Gastrocnemius medialis (tissue), 4 donors: ENCODE measurements around the gene PRKAG2. TPM values are rescaled to one million over a fixed set of nuclear protein-coding genes. Genes with fewer than 3 reads are reported as not detected.

Source experiments
- ATAC-seq, 2 donors: fragments of 150-250 bp; one replicate each; pipeline ENCODE4 v1.9.1; 2016
- DNase-seq, 2 donors: peaks; one replicate each; pipeline ENCODE4 v3.0.0-alpha.2; 2019
- H3K27ac ChIP-seq, 4 donors: fragments of 200-600 bp; sonication (generic); 1 replicate in 1 of 4; 2 replicates in 3 of 4; pipeline ENCODE4 v1.5.1; 2016 to 2018; ENCODE audit warnings: mild to moderate bottlenecking in 2 of 4, moderate library complexity in 1 of 4
- H3K27me3 ChIP-seq, 3 donors: fragments of 200-600 bp; sonication (generic) in 2 of 3; 1 replicate in 1 of 3; 2 replicates in 2 of 3; pipeline versions ENCODE4 v1.5.1 to v1.6.0; 2016 to 2019; ENCODE audit warnings: mild to moderate bottlenecking in 1 of 3, moderate library complexity in 1 of 3
- H3K36me3 ChIP-seq, 2 donors: fragments of 200-600 bp; sonication (generic) in 1 of 2; one replicate each; pipeline ENCODE4 v1.5.1; 2017 to 2018
- H3K4me1 ChIP-seq, 2 donors: fragments of 200-600 bp; sonication (generic) in 1 of 2; one replicate each; pipeline ENCODE4 v1.5.1; 2016 to 2017; ENCODE audit warnings: mild to moderate bottlenecking in 2 of 2
- H3K4me3 ChIP-seq, 4 donors: fragments of 200-600 bp; sonication (generic) in 3 of 4; 1 replicate in 1 of 4; 2 replicates in 3 of 4; pipeline ENCODE4 v1.5.1; 2016 to 2019; ENCODE audit warnings: mild to moderate bottlenecking in 2 of 4
- H3K9me3 ChIP-seq, 3 donors: fragments of 200-600 bp; sonication (generic) in 2 of 3; 1 replicate in 1 of 3; 2 replicates in 2 of 3; pipeline ENCODE4 v1.5.1; 2016 to 2019
- POLR2A ChIP-seq, 2 donors: fragments of 450-650 bp; IDR thresholded peaks; one replicate each; pipeline ENCODE4 v1.6.1; 2017; ENCODE audit warnings: antibody characterized with exemption in 2 of 2, mild to moderate bottlenecking in 2 of 2, moderate library complexity in 2 of 2
- in situ Hi-C, 4 donors: fragments of 200-750 bp; cut with MboI; loops; one replicate each; pipeline versions ENCODE4 v1.15.0 to v1.8.0; 2017; ENCODE audit warnings: low sequenced_read_pairs in 4 of 4
- intact Hi-C: fragments of 100-400 bp; cut with DNase I; formaldehyde crosslinking; loops from one replicate; pipeline ENCODE4 v1.15.1; 2023; ENCODE audit warnings: low total_unique reads
- total RNA-seq, 4 donors: library from RNA; depleted of rRNA; stranded (reverse); fragments of >200 nt; gene quantifications; one replicate each; pipeline versions ENCODE4 v1.1.0 to v1.2.3, GENCODE V29; 2016
- TF ChIP-seq, protein P1 (sequence below), 5 experiments: fragments of 450-650 bp in 3 of 5; fragments of 200-600 bp in 2 of 5; sonication (generic) in 2 of 5; IDR thresholded peaks in 4 of 5; conservative IDR thresholded peaks in 1 of 5; 1 replicate in 4 of 5; 2 replicates in 1 of 5; pipeline ENCODE4 v1.5.1; 2016 to 2019; ENCODE audit warnings: antibody characterized with exemption in 5 of 5, mild to moderate bottlenecking in 3 of 5, moderate library complexity in 3 of 5

PRKAG2 gene
- total RNA-seq, 4 donors from 2014 or later = 5.3 to 32.6 (median 13.9) TPM

DNA sequence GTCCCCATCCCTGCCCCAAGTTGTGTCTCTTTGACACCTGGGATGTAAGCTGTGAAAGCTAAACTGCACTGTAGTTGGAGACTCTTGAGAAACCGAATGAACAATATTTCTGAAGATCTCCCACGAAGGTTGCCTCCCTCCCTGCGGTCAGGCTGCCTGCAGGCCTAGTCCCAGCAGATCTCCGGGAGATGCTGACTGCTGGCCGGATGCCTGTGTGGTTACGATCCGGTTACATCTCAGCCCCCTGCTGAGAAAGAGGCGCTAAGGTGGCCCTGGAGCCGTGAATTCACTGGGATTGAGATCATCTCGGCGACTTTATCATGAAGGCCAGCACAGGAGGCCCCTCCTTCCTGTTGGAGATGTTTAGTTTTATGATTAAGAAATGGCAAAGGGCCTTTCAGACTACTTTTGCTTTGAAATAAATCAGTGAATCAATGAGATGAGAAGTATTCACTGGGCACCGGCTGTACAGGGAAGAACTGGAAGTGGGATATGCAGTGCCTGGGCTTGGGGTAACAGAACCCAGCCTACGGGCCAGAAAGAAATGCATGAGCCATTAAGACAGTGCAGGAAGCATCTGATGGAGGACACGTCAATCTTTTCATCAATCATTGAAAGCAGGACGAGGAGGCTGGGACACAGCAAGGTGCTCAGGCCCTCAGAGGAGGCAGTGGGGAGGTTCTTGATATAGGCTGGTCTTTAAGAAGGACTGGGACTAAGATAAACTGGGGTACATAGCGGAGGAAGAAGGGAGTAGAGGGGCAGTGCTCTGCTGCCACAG lies 177.6 kb downstream of the PRKAG2 start:
- Histone ChIP-seq H3K36me3 (no peaks in the 10 kb centered on the region), H3K4me3 (no peak overlapping the region), H3K27ac (no peak overlapping the region), H3K27me3 (no peaks in the 10 kb centered on the region), H3K9me3 (no peaks in the 10 kb centered on the region), H3K4me1 (peaks cover 15 to 16% of the 10 kb centered on the region in 2 donors)
- intact Hi-C loops = no loop called here
- ATAC-seq (no peak), DNase-seq (no peak)
- TF ChIP-seq, protein P1, sequence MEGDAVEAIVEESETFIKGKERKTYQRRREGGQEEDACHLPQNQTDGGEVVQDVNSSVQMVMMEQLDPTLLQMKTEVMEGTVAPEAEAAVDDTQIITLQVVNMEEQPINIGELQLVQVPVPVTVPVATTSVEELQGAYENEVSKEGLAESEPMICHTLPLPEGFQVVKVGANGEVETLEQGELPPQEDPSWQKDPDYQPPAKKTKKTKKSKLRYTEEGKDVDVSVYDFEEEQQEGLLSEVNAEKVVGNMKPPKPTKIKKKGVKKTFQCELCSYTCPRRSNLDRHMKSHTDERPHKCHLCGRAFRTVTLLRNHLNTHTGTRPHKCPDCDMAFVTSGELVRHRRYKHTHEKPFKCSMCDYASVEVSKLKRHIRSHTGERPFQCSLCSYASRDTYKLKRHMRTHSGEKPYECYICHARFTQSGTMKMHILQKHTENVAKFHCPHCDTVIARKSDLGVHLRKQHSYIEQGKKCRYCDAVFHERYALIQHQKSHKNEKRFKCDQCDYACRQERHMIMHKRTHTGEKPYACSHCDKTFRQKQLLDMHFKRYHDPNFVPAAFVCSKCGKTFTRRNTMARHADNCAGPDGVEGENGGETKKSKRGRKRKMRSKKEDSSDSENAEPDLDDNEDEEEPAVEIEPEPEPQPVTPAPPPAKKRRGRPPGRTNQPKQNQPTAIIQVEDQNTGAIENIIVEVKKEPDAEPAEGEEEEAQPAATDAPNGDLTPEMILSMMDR (IDR thresholded peaks at IDR 0.05 in 4 of 5, conservative IDR thresholded peaks at IDR 0.05 in 1 of 5) = no peak
- TF ChIP-seq POLR2A (IDR thresholded peaks at IDR 0.05) = no peak
- in situ Hi-C loops = no loop called here

DNA sequence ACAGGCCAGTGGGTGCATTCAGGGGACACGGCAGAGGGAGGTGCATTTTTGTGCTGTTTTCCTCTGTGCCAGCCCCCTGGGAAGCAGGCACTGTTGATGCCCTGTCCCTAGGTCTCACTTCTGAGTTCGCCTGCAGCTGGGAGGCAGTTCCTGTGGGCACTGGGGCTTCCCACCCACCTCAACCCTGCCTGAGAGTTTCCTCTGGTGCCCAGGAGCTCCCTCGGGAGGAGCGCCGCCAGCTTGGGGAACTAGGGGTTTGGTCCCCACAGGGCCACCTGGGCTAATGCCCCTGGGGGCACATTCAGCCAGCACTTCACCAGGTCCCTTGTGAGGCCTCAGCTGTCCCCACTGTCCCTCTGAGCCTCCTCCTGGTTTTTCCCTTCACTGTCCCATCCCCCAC lies 179.0 kb downstream of the PRKAG2 start:
- Histone ChIP-seq H3K27me3 (no peaks in the 10 kb centered on the region), H3K36me3 (no peaks in the 10 kb centered on the region), H3K9me3 (no peaks in the 10 kb centered on the region), H3K4me3 (no peak overlapping the region), H3K4me1 (peaks cover 16 to 19% of the 10 kb centered on the region in 2 donors), H3K27ac (no peak overlapping the region)
- intact Hi-C loops = no loop called here
- in situ Hi-C loops = no loop called here
- DNase-seq (no peak), ATAC-seq (no peak)
- TF ChIP-seq, protein P1 (IDR thresholded peaks at IDR 0.05 in 4 of 5, conservative IDR thresholded peaks at IDR 0.05 in 1 of 5) = no peak
- no peak for TF ChIP-seq POLR2A (IDR thresholded peaks at IDR 0.05)

DNA sequence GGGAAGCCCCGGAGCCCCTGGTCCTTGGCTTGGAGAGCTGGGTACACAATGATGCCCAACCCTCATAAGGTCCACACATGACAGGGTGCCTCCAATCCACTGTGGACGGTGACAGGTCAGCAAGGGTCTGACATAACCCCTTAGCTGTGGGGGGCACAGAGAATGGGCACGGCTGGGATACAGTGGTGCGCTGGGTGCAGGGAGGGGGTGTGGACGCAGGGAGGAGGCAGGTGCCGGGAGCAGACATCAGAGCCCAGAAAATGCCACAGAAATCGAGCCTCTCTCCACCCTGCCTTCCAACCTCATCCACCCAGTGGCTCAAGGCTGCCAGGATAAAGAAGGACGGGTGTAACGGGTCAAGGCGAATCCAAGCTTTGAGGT lies 179.4 kb downstream of the PRKAG2 start:
- H3K9me3 ChIP-seq = no peaks in the 10 kb centered on the region
- no peaks in the 10 kb centered on the region for H3K36me3 ChIP-seq
- intact Hi-C loops = no loop called here
- TF ChIP-seq, protein P1 (IDR thresholded peaks at IDR 0.05 in 4 of 5, conservative IDR thresholded peaks at IDR 0.05 in 1 of 5) = no peak
- TF ChIP-seq POLR2A (IDR thresholded peaks at IDR 0.05) = no peak
- in situ Hi-C loops = no loop called here
- H3K4me1 ChIP-seq = peaks cover 16 to 19% of the 10 kb centered on the region in 2 donors
- no peaks in the 10 kb centered on the region for H3K27me3 ChIP-seq
- H3K4me3 ChIP-seq = no peak overlapping the region
- H3K27ac ChIP-seq = peak overlapping the region in 1 of 4 donors; percentile 91
- no peak for DNase-seq
- no peak for ATAC-seq

DNA sequence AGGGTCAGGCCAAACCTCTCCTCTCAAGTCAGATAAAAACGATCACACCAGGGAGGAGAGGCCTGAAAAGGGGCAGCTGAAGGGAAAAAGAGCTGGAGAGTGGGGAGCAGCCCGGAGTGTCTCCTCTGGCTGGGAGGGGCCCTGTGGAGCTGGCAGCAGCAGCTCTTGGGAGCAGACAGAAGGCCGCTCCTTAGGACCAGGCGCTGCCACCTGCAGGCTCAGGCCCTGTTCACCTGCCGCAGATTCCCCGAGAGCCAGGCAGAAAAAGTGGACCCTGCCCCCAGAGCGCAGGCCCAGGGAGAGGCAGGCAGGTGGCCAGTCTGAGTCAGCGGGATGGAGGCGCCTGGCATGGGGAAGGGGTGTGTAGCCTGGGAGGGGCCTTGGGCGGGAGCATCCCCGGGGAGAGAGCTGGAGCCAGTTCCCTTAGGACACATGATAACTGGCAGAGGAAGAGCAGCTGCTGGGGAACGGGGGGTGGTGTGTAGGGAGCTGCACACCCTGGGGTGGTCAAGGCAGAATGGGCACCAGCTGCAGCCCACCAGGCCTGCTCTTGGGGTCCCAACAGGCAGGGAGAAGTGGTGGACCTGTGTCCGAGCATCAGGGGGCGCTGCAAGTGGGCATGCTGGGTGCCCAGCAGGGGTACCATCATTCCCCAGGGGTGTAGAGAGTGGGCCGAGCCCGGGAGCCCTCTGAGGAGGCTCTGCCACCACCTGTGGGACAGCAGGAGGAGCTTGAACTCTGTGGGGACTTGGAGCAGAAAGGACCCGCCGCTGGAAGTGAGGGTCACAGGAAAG lies 180.0 kb downstream of the PRKAG2 start:
- H3K9me3 ChIP-seq = no peaks in the 10 kb centered on the region
- intact Hi-C loops = no loop called here
- no peak for ATAC-seq
- H3K27me3 ChIP-seq = no peaks in the 10 kb centered on the region
- H3K27ac ChIP-seq = peak overlapping the region; percentile 38 to 93 (median 91)
- no peaks in the 10 kb centered on the region for H3K36me3 ChIP-seq
- H3K4me3 ChIP-seq = no peak overlapping the region
- DNase-seq = peak in 1 of 2 donors; percentile 35
- in situ Hi-C loops = no loop called here
- no peak for TF ChIP-seq POLR2A (IDR thresholded peaks at IDR 0.05)
- TF ChIP-seq, protein P1 (IDR thresholded peaks at IDR 0.05 in 4 of 5, conservative IDR thresholded peaks at IDR 0.05 in 1 of 5) = no peak
- H3K4me1 ChIP-seq = peaks cover 16 to 19% of the 10 kb centered on the region in 2 donors
